HepG2 (cell line): Measurements from ENCODE around the gene CTNND2. TPM values are rescaled to one million over a fixed set of nuclear protein-coding genes. Genes with fewer than 3 reads are reported as not detected.

Experiments
- ATAC-seq: fragments of 200-7000 bp; cut with Tn5 transposase; 3 replicates; pipeline ENCODE4 v1.9.1; 2020; ENCODE audit warnings: mild to moderate bottlenecking, moderate library complexity
- BruUV-seq: library from RNA; stranded (reverse); fragments of 400-500 nt; replicated peaks from 2 replicates; lab custom pipeline; 2021; lab: Mats Ljungman, UMichigan
- CTCF ChIA-PET: fragments of 300-600 bp; formaldehyde crosslinking; extraction: SDS; loops from one replicate; lab custom pipeline; 2021; ENCODE audit warnings: low total read pairs, inconsistent platforms, low intra/inter-chr PET ratio; lab: Yijun Ruan, JAX
- POLR2A ChIA-PET: fragments of 350-600 bp; sonication (Branson Sonifier 250); formaldehyde crosslinking; loops from one replicate; lab custom pipeline; 2020; ENCODE audit warnings: antibody characterized with exemption, inconsistent platforms; lab: Yijun Ruan, JAX
- DNase-seq: peaks from one replicate; pipeline ENCODE4 v3.0.0-alpha.2; 2015; ENCODE audit warnings: low spot score
- FAIRE-seq: peaks from 3 replicates; lab custom pipeline; 2011; peaks lifted over from hg19 to GRCh38; lab: Jason Lieb, UNC
- H2AFZ ChIP-seq: one replicate; pipeline ENCODE4 v1.6.1; 2011; ENCODE audit warnings: low read length, inconsistent platforms
- H3K27ac ChIP-seq: fragments of 300-600 bp; 3 replicates; pipeline ENCODE4 v1.8.0; 2011; ENCODE audit warnings: mixed run types, mild to moderate bottlenecking, mixed read lengths, low read length, inconsistent platforms; ENCODE audit not compliant: insufficient read depth; ENCODE audit errors: extremely low read length
- H3K27me3 ChIP-seq, 2 experiments: fragments of 200-600 bp in 1 of 2; 2 replicates in 1 of 2; 3 replicates in 1 of 2; pipeline versions ENCODE4 v1.6.0 to v1.8.0; 2011; ENCODE audit warnings: low read length in 2 of 2, mild to moderate bottlenecking in 2 of 2, moderate library complexity in 2 of 2, inconsistent platforms in 1 of 2; ENCODE audit not compliant: insufficient read depth in 2 of 2, control insufficient read depth in 1 of 2
- H3K36me3 ChIP-seq, 2 experiments: fragments of 200-600 bp in 1 of 2; replicated peaks in 1 of 2; 2 replicates in 1 of 2; 3 replicates in 1 of 2; pipeline versions ENCODE4 v1.5.1 to v1.8.0; 2011; ENCODE audit warnings: low read length in 2 of 2, inconsistent platforms in 1 of 2; ENCODE audit not compliant: insufficient read depth in 2 of 2, control insufficient read depth in 1 of 2
- H3K4me1 ChIP-seq: 2 replicates; pipeline ENCODE4 v1.5.1; 2012; ENCODE audit warnings: low read length, inconsistent platforms; ENCODE audit not compliant: insufficient read depth
- H3K4me2 ChIP-seq: 2 replicates; pipeline ENCODE4 v1.6.0; 2011; ENCODE audit warnings: low read depth, low read length, inconsistent platforms
- H3K4me3 ChIP-seq, 3 experiments: fragments of 200-600 bp in 1 of 3; sonication (generic), shearing (Covaris generic) in 1 of 3; replicated peaks in 1 of 3; 2 replicates each; pipeline ENCODE4 v1.5.1; 2011 to 2016; ENCODE audit warnings: low read length in 3 of 3, inconsistent platforms in 2 of 3, low read depth in 2 of 3, mild to moderate bottlenecking in 2 of 3, control low read depth in 1 of 3, mixed read lengths in 1 of 3; ENCODE audit not compliant: insufficient read depth in 1 of 3
- H3K79me2 ChIP-seq: one replicate; pipeline ENCODE4 v1.6.1; 2011; ENCODE audit warnings: low read length, inconsistent platforms; ENCODE audit not compliant: insufficient read depth
- H3K9ac ChIP-seq: 2 replicates; pipeline ENCODE4 v1.6.0; 2011; ENCODE audit warnings: mild to moderate bottlenecking, low read depth, low read length, inconsistent platforms; ENCODE audit not compliant: insufficient read depth
- H3K9me3 ChIP-seq: 2 replicates; pipeline ENCODE4 v1.5.1; 2012; ENCODE audit warnings: mild to moderate bottlenecking, low read length
- H4K20me1 ChIP-seq: 2 replicates; pipeline ENCODE4 v1.6.0; 2011; ENCODE audit warnings: inconsistent platforms, mild to moderate bottlenecking, low read length, moderate library complexity; ENCODE audit not compliant: insufficient read depth
- IRX3 ChIP-seq: sonication (generic); formaldehyde crosslinking; IDR thresholded peaks from 2 replicates; pipeline ENCODE4 v1.8.1; 2023; ENCODE audit warnings: mild to moderate bottlenecking, low read depth, missing genetic modification reagents, borderline replicate concordance
- KAT8 ChIP-seq: IDR thresholded peaks from 2 replicates; pipeline ENCODE4 v1.6.1; 2016; ENCODE audit warnings: missing genetic modification reagents, missing compliant biosample characterization
- MIXL1 ChIP-seq: IDR thresholded peaks from 2 replicates; pipeline ENCODE4 v1.6.1; 2016
- SMARCC2 ChIP-seq: fragments of 450-650 bp; IDR thresholded peaks from 2 replicates; pipeline ENCODE4 v1.6.1; 2017; ENCODE audit warnings: antibody characterized with exemption, mild to moderate bottlenecking
- ZNF501 ChIP-seq: sonication (generic); formaldehyde crosslinking; IDR thresholded peaks from 2 replicates; pipeline ENCODE4 v1.5.1; 2020; ENCODE audit warnings: mild to moderate bottlenecking, moderate library complexity, missing genetic modification reagents
- ZNF766 ChIP-seq: sonication (generic); formaldehyde crosslinking; IDR thresholded peaks from 2 replicates; pipeline ENCODE4 v1.5.0; 2020; ENCODE audit warnings: missing genetic modification reagents, borderline replicate concordance
- ZNF878 ChIP-seq: sonication (generic); formaldehyde crosslinking; IDR thresholded peaks from 2 replicates; pipeline ENCODE4 v1.8.1; 2023; ENCODE audit warnings: mild to moderate bottlenecking, missing genetic modification reagents, moderate library complexity
- whole genome bisulfite sequencing: methylation state at CpG from one replicate; pipeline ENCODE4 v1.1.6; 2017; ENCODE audit warnings: low lambda C conversion rate; 5-methylcytosine and 5-hydroxymethylcytosine counted together
- in situ Hi-C: cut with HindIII; loops from 2 replicates; pipeline ENCODE4 v1.10.0; 2017; ENCODE audit warnings: low pct_unique_long_range_greater_than_20kb; ENCODE audit not compliant: extremely low pct_ligation_motif_present
- intact Hi-C: fragments of 100-400 bp; cut with micrococcal nuclease; formaldehyde crosslinking; loops from one replicate; pipeline ENCODE4 v1.10.0; 2022; ENCODE audit not compliant: unreplicated experiment
- polyA plus RNA-seq, 8 experiments: library from polyadenylated mRNA; depleted of rRNA in 3 of 8; stranded (reverse) in 7 of 8; unstranded in 1 of 8; fragments of >200 nt; fragmentation: Illumina TruSeq in 4 of 8; extraction: Trizol in 4 of 8; gene quantifications; 2 replicates each; pipeline versions ENCODE4 v1.2.1 to v1.2.3, GENCODE V29; 2011 to 2016; ENCODE audit warnings: low read depth in 4 of 8, missing spikeins in 1 of 8, mixed read lengths in 1 of 8; ENCODE audit not compliant: insufficient read depth in 1 of 8
- total RNA-seq, 5 experiments: library from RNA; depleted of rRNA; stranded (reverse); fragments of >200 nt; fragmentation: Illumina TruSeq; extraction: Trizol; gene quantifications; 2 replicates each; pipeline ENCODE4 v1.2.3, GENCODE V29; 2016; ENCODE audit warnings: low read depth in 1 of 5
- TF ChIP-seq, protein P1 (sequence below): sonication (generic); formaldehyde crosslinking; IDR thresholded peaks from 2 replicates; pipeline ENCODE4 v1.4.0; 2020; ENCODE audit warnings: missing genetic modification reagents
- TF ChIP-seq, protein P2 (sequence below): sonication (generic); formaldehyde crosslinking; IDR thresholded peaks from 2 replicates; pipeline ENCODE4 v1.8.1; 2023; ENCODE audit warnings: mild to moderate bottlenecking, inconsistent platforms, moderate library complexity, missing genetic modification reagents, borderline replicate concordance
- TF ChIP-seq, protein P3 (sequence below): fragments of 450-650 bp; IDR thresholded peaks from 2 replicates; pipeline ENCODE4 v1.6.1; 2017; ENCODE audit warnings: mild to moderate bottlenecking
- TF ChIP-seq, protein P4 (sequence below): sonication (generic); formaldehyde crosslinking; IDR thresholded peaks from 2 replicates; pipeline ENCODE4 v1.4.0; 2020; ENCODE audit warnings: mild to moderate bottlenecking, missing genetic modification reagents
- TF ChIP-seq, protein P5 (sequence below): sonication (generic); formaldehyde crosslinking; IDR thresholded peaks from 2 replicates; pipeline ENCODE4 v1.8.1; 2023; ENCODE audit warnings: mild to moderate bottlenecking, missing genetic modification reagents, borderline replicate concordance

CTNND2 gene
- total and polyA plus RNA-seq, 2 of the 13 experiments (the other 11 are each of a cell fraction or from before 2014, with no cell fraction given), result not detected

DNA sequence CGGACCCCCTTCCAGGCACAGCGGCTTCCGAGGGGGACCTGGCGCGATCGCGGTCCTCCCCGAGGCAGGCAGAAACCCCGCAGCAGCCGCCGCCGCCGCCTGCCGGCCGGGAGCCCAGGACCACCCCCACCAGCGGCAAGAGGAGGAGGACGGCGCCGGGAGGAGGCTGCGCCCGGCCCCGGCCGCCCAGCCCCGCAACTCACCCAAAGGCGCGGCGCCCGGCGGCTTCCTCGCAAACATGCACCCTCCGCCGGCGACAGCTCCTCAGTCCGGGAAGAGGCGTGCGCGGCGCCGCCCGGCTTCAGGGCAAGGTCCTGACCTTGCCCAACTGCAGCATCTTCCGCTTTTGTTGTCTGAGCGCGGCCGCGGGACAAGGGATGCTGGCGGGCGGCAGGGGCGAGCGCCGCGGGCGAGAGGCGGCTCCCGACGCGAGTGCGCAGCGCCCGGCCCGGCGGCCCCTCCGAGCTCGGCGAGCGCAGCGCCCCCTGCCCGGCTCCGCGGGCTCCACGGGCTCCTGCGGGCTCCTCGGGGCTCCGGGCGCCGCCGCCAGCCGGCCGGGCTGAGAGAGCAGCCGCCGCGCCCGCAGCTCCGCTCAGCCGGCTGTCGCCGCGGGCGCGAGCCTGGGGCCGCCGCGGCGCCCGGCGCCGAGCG lies 507 bp downstream of the CTNND2 start:
- Histone ChIP-seq H3K36me3 (no peaks in the 10 kb centered on the region), H2AFZ (no peak overlapping the region), H3K79me2 (no peaks in the 10 kb centered on the region), H3K9me3 (no peaks in the 10 kb centered on the region), H4K20me1 (no peaks in the 10 kb centered on the region), H3K9ac (no peak overlapping the region), H3K27me3 (peaks cover 4 to 35% of the 10 kb centered on the region in 2 experiments), H3K4me1 (no peaks in the 10 kb centered on the region), H3K27ac (no peak overlapping the region), H3K4me3 (peak overlapping the region in 2 of 3 experiments; percentile 23; a peak in 3 of 6 replicates), H3K4me2 (0 out of 2 replicates have a peak overlapping the region, but pooled peaks have one; percentile 23)
- FAIRE-seq (no peak), ATAC-seq (peak; percentile 98), DNase-seq (no peak)
- no peak for TF ChIP-seq KAT8 (CRISPR knock-in tag)
- TF ChIP-seq, protein P1, sequence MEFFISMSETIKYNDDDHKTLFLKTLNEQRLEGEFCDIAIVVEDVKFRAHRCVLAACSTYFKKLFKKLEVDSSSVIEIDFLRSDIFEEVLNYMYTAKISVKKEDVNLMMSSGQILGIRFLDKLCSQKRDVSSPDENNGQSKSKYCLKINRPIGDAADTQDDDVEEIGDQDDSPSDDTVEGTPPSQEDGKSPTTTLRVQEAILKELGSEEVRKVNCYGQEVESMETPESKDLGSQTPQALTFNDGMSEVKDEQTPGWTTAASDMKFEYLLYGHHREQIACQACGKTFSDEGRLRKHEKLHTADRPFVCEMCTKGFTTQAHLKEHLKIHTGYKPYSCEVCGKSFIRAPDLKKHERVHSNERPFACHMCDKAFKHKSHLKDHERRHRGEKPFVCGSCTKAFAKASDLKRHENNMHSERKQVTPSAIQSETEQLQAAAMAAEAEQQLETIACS (CRISPR knock-in tag), result peak; percentile 20; the same call in 1 of the 2 replicates
- WGBS, result 68% methylated on average over 10 of the region's 97 CpGs
- ChIA-PET POLR2A (no interaction called here), CTCF (no interaction called here)
- intact Hi-C loops (no loop called here), in situ Hi-C loops (no loop called here)
- BruUV-seq, result no TSS peak

DNA sequence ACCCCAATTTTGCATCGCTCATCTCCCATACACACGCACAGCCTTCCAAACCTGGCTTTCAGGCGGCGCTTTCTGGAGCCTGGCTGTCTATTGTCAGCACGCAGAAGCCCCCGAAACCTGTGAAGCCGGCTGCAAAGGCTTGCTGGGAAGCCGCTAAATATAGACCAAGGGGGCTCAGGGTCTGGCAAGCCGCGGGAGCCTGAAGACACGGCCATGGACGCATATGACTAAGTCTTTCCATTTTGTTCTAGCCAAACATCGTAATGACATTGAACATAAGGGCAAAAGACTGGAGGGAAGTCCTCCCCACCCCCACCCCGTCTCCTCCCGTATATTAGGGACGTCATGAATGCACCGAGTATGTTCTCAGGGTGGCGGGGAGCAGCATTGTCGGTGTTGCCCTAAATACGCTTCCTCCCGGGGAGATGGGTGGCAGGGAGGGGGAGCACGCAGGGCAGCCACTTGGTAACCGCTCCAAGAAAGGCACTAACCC lies 1.1 kb downstream of the CTNND2 start:
- Histone ChIP-seq H3K27me3 (peaks cover 4 to 35% of the 10 kb centered on the region in 2 experiments), H4K20me1 (no peaks in the 10 kb centered on the region), H3K4me3 (no peak overlapping the region; a peak in 1 of 6 replicates), H3K36me3 (no peaks in the 10 kb centered on the region), H3K79me2 (no peaks in the 10 kb centered on the region), H3K9ac (no peak overlapping the region), H3K27ac (no peak overlapping the region), H3K4me2 (no peak overlapping the region), H2AFZ (no peak overlapping the region), H3K4me1 (no peaks in the 10 kb centered on the region), H3K9me3 (no peaks in the 10 kb centered on the region)
- in situ Hi-C loops, result no loop called here
- FAIRE-seq (no peak), DNase-seq (no peak), ATAC-seq (no peak)
- ChIA-PET POLR2A (no interaction called here), CTCF (no interaction called here)
- no TSS peak for BruUV-seq
- intact Hi-C loops, result no loop called here
- 57% methylated on average over 22 of the region's 23 CpGs for WGBS
- no peak for TF ChIP-seq MIXL1 (CRISPR knock-in tag)
- TF ChIP-seq, protein P2, sequence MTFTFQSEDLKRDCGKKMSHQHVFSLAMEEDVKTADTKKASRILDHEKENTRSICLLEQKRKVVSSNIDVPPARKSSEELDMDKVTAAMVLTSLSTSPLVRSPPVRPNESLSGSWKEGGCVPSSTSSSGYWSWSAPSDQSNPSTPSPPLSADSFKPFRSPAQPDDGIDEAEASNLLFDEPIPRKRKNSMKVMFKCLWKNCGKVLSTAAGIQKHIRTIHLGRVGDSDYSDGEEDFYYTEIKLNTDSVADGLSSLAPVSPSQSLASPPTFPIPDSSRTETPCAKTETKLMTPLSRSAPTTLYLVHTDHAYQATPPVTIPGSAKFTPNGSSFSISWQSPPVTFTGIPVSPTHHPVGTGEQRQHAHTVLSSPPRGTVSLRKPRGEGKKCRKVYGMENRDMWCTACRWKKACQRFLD (CRISPR knock-in tag), result no peak
- TF ChIP-seq, protein P3, sequence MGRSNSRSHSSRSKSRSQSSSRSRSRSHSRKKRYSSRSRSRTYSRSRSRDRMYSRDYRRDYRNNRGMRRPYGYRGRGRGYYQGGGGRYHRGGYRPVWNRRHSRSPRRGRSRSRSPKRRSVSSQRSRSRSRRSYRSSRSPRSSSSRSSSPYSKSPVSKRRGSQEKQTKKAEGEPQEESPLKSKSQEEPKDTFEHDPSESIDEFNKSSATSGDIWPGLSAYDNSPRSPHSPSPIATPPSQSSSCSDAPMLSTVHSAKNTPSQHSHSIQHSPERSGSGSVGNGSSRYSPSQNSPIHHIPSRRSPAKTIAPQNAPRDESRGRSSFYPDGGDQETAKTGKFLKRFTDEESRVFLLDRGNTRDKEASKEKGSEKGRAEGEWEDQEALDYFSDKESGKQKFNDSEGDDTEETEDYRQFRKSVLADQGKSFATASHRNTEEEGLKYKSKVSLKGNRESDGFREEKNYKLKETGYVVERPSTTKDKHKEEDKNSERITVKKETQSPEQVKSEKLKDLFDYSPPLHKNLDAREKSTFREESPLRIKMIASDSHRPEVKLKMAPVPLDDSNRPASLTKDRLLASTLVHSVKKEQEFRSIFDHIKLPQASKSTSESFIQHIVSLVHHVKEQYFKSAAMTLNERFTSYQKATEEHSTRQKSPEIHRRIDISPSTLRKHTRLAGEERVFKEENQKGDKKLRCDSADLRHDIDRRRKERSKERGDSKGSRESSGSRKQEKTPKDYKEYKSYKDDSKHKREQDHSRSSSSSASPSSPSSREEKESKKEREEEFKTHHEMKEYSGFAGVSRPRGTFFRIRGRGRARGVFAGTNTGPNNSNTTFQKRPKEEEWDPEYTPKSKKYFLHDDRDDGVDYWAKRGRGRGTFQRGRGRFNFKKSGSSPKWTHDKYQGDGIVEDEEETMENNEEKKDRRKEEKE, result no peak
- TF ChIP-seq, protein P4, sequence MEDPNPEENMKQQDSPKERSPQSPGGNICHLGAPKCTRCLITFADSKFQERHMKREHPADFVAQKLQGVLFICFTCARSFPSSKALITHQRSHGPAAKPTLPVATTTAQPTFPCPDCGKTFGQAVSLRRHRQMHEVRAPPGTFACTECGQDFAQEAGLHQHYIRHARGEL (CRISPR knock-in tag), result no peak
- no peak for TF ChIP-seq ZNF878 (CRISPR knock-in tag)
- no peak for TF ChIP-seq ZNF501 (CRISPR knock-in tag)
- TF ChIP-seq SMARCC2, result no peak
- TF ChIP-seq IRX3, result no peak
- TF ChIP-seq, protein P5, sequence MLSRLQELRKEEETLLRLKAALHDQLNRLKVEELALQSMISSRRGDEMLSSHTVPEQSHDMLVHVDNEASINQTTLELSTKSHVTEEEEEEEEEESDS, result no peak
- no peak for TF ChIP-seq ZNF766 (CRISPR knock-in tag)
